Measurements from ENCODE around the gene UGT1A7.

GRCh38 chr2:233651430-233651829, 30.3 kb upstream of the UGT1A7 start:
- TF ChIP-seq CTCF (IDR thresholded peaks at IDR 0.05 in 4 of 5, conservative IDR thresholded peaks at IDR 0.05 in 1 of 5): no peak
- TF ChIP-seq POLR2A (IDR thresholded peaks at IDR 0.05): no peak
